Keratinocyte (primary cell): ENCODE data around the gene HYKK. TPM values are rescaled to one million over a fixed set of nuclear protein-coding genes. Genes with fewer than 3 reads are reported as not detected.

Source experiments
- DNase-seq: peaks from one replicate; pipeline ENCODE4 v3.0.0-alpha.2; 2011; ENCODE audit warnings: low read depth, missing footprints, low spot score
- FAIRE-seq: peaks from 2 replicates; lab custom pipeline; 2011; peaks lifted over from hg19 to GRCh38; lab: Jason Lieb, UNC
- H2AFZ ChIP-seq: 2 replicates; pipeline ENCODE4 v1.6.0; 2012; ENCODE audit warnings: low read length, control low read depth, inconsistent platforms; ENCODE audit not compliant: control insufficient read depth
- H3K27ac ChIP-seq: 2 replicates; pipeline ENCODE4 v1.5.1; 2011; ENCODE audit warnings: low read length; ENCODE audit not compliant: control insufficient read depth, insufficient read depth
- H3K27me3 ChIP-seq: 3 replicates; pipeline ENCODE4 v1.6.0; 2011; ENCODE audit warnings: low read length; ENCODE audit not compliant: control insufficient read depth, insufficient read depth; ENCODE audit errors: extremely low read depth
- H3K36me3 ChIP-seq, 2 experiments: 2 replicates in 1 of 2; 3 replicates in 1 of 2; pipeline ENCODE4 v1.5.1; 2011; ENCODE audit warnings: low read length in 2 of 2, mild to moderate bottlenecking in 1 of 2; ENCODE audit not compliant: control insufficient read depth in 2 of 2, insufficient read depth in 2 of 2; ENCODE audit errors: extremely low read depth in 1 of 2
- H3K4me1 ChIP-seq: 3 replicates; pipeline ENCODE4 v1.5.1; 2011; ENCODE audit warnings: low read length; ENCODE audit not compliant: control insufficient read depth, insufficient read depth; ENCODE audit errors: extremely low read depth
- H3K4me2 ChIP-seq: 3 replicates; pipeline ENCODE4 v1.6.0; 2011; ENCODE audit warnings: low read depth, low read length; ENCODE audit not compliant: control insufficient read depth, insufficient read depth; ENCODE audit errors: extremely low read depth
- H3K4me3 ChIP-seq, 3 experiments: fragments of 200-600 bp in 1 of 3; sonication (generic) in 1 of 3; 2 replicates in 2 of 3; 3 replicates in 1 of 3; pipeline ENCODE4 v1.5.1; 2011 to 2016; ENCODE audit warnings: low read length in 3 of 3, mild to moderate bottlenecking in 3 of 3, control low read depth in 2 of 3, inconsistent platforms in 1 of 3, low read depth in 1 of 3, mixed read lengths in 1 of 3, mixed run types in 1 of 3, moderate library complexity in 1 of 3; ENCODE audit not compliant: control insufficient read depth in 2 of 3, insufficient read depth in 2 of 3; ENCODE audit errors: extremely low read depth in 1 of 3
- H3K79me2 ChIP-seq: 2 replicates; pipeline ENCODE4 v1.6.0; 2012; ENCODE audit warnings: low read length; ENCODE audit not compliant: control insufficient read depth, insufficient read depth
- H3K9ac ChIP-seq: 3 replicates; pipeline ENCODE4 v1.6.0; 2011; ENCODE audit warnings: low read length; ENCODE audit not compliant: control insufficient read depth, insufficient read depth; ENCODE audit errors: extremely low read depth
- H3K9me1 ChIP-seq: 3 replicates; pipeline ENCODE4 v1.6.0; 2011; ENCODE audit warnings: low read length; ENCODE audit not compliant: control insufficient read depth, insufficient read depth; ENCODE audit errors: extremely low read depth
- H3K9me3 ChIP-seq: 2 replicates; pipeline ENCODE4 v1.5.1; 2012; ENCODE audit warnings: low read depth, low read length; ENCODE audit not compliant: control insufficient read depth
- H4K20me1 ChIP-seq: 3 replicates; pipeline ENCODE4 v1.6.0; 2011; ENCODE audit warnings: low read length; ENCODE audit not compliant: control insufficient read depth, insufficient read depth; ENCODE audit errors: extremely low read depth
- CTCF ChIP-seq, 3 experiments: IDR thresholded peaks in 1 of 3; conservative IDR thresholded peaks in 1 of 3; optimal IDR thresholded peaks in 1 of 3; 2 replicates in 2 of 3; 3 replicates in 1 of 3; pipeline versions ENCODE3 to v1.5.1; 2011; ENCODE audit warnings: low read length in 3 of 3, mild to moderate bottlenecking in 3 of 3, moderate library complexity in 2 of 3, control low read depth in 1 of 3, inconsistent platforms in 1 of 3; ENCODE audit not compliant: insufficient read depth in 2 of 3; ENCODE audit errors: extremely low read depth in 1 of 3
- EZH2 ChIP-seq: IDR thresholded peaks from one replicate; pipeline ENCODE4 v1.6.1; 2012; ENCODE audit warnings: inconsistent platforms, mild to moderate bottlenecking, low read length, moderate library complexity
- dilution Hi-C: fragments of 300-500 bp; cut with MboI; formaldehyde crosslinking; loops from one replicate; pipeline ENCODE4 v1.7.0; 2020; ENCODE audit warnings: low sequenced_read_pairs; ENCODE audit not compliant: extremely low pct_ligation_motif_present
- polyA plus RNA-seq, 5 experiments: library from polyadenylated mRNA; depleted of rRNA in 3 of 5; stranded (reverse) in 3 of 5; stranded (forward) in 1 of 5; unstranded in 1 of 5; fragments of >200 nt; gene quantifications; 1 replicate in 1 of 5; 2 replicates in 3 of 5; 3 replicates in 1 of 5; pipeline versions ENCODE4 v1.2.1 to v1.2.3, GENCODE V29; 2011 to 2012; ENCODE audit warnings: missing spikeins in 2 of 5, low read depth in 1 of 5, low replicate concordance in 1 of 5

HYKK gene
- polyA plus RNA-seq, 1 donor (not counting 4 experiments of a cell fraction or from before 2014, with no cell fraction given), result 2.2 TPM

- no peak for FAIRE-seq
These were observed 5.5 kb upstream of the HYKK start for GRCh38 chr15:78501857-78502256.

GRCh38 chr15:78502641-78503040, 4.7 kb upstream of the HYKK start:
- DNase-seq (no peak), FAIRE-seq (no peak)
- dilution Hi-C loops, result no loop called here
- no peak overlapping the region for H3K27ac ChIP-seq
- peaks cover 5 to 11% of the 10 kb centered on the region in 2 experiments for H3K36me3 ChIP-seq
- H3K4me1 ChIP-seq, result peaks cover under 1% of the 10 kb centered on the region
- H3K9ac ChIP-seq, result no peak overlapping the region
- no peak overlapping the region for H2AFZ ChIP-seq
- no peaks in the 10 kb centered on the region for H3K27me3 ChIP-seq
- no peaks in the 10 kb centered on the region for H3K9me3 ChIP-seq
- H3K4me3 ChIP-seq, result no peak overlapping the region
- no peak overlapping the region for H3K4me2 ChIP-seq
- H3K79me2 ChIP-seq, result no peaks in the 10 kb centered on the region
- no peaks in the 10 kb centered on the region for H3K9me1 ChIP-seq
- no peaks in the 10 kb centered on the region for H4K20me1 ChIP-seq
- TF ChIP-seq EZH2 (no peak), CTCF (optimal IDR thresholded peaks at IDR 0.05 in 1 of 3, IDR thresholded peaks at IDR 0.05 in 1 of 3, conservative IDR thresholded peaks at IDR 0.05 in 1 of 3; ENCODE audit: extremely low read depth in 1 of 3, insufficient read depth in 2 of 3, low read length in 3 of 3) (no peak)

More at GRCh38 chr15:78501857-78502256, 5.5 kb upstream of the HYKK start:
- H4K20me1 ChIP-seq, result no peaks in the 10 kb centered on the region
- no peak overlapping the region for H3K27ac ChIP-seq
- DNase-seq, result no peak
- H2AFZ ChIP-seq, result no peak overlapping the region
- no peaks in the 10 kb centered on the region for H3K4me1 ChIP-seq
- no peak overlapping the region for H3K4me2 ChIP-seq
- no peaks in the 10 kb centered on the region for H3K27me3 ChIP-seq
- H3K9me3 ChIP-seq, result no peaks in the 10 kb centered on the region
- dilution Hi-C loops, result no loop called here
- H3K36me3 ChIP-seq, result peaks cover 7 to 11% of the 10 kb centered on the region in 2 experiments
- no peaks in the 10 kb centered on the region for H3K79me2 ChIP-seq
- TF ChIP-seq EZH2, result no peak
- TF ChIP-seq CTCF (optimal IDR thresholded peaks at IDR 0.05 in 1 of 3, IDR thresholded peaks at IDR 0.05 in 1 of 3, conservative IDR thresholded peaks at IDR 0.05 in 1 of 3; ENCODE audit: extremely low read depth in 1 of 3, insufficient read depth in 2 of 3, low read length in 3 of 3), result no peak
- H3K9ac ChIP-seq, result no peak overlapping the region
- H3K4me3 ChIP-seq, result no peak overlapping the region
- H3K9me1 ChIP-seq, result no peaks in the 10 kb centered on the region
